Stimulated activated naive B cell treated with anti-CD40 and anti-IgM and Interleukin-4, amounts not matched to agents 10 μg/mL and 1 μg/mL and 100 μg/mL, for 72 hours (primary cell): Measurements from ENCODE around the gene FAM209A.
"Not testable (repeated sequence)": the region's sequence is repeated elsewhere in the genome, so short reads cannot be mapped to it uniquely, and the experiment has no call there.

Experiments used
- ATAC-seq, 2 donors: fragments of 150-1000 bp; cut with Tn5 transposase; replicated peaks; 2 replicates each; pipeline ENCODE4 v1.10.0; 2021; ENCODE audit warnings: moderate library complexity in 1 of 2
- DNase-seq: peaks from one replicate; pipeline ENCODE4 v3.0.0; 2021
- H3K27ac Mint-ChIP-seq: one replicate; pipeline ENCODE4 v1.8.0; 2022; ENCODE audit warnings: mild to moderate bottlenecking, mixed read lengths
- H3K27me3 Mint-ChIP-seq, 2 donors: one replicate each; pipeline ENCODE4 v1.8.0; 2022; ENCODE audit warnings: mixed read lengths in 2 of 2
- H3K36me3 Mint-ChIP-seq, 2 donors: one replicate each; pipeline ENCODE4 v1.8.0; 2022; ENCODE audit warnings: mixed read lengths in 2 of 2, mild to moderate bottlenecking in 1 of 2
- H3K4me1 Mint-ChIP-seq, 2 donors: one replicate each; pipeline ENCODE4 v1.8.0; 2022; ENCODE audit warnings: mixed read lengths in 2 of 2, mild to moderate bottlenecking in 1 of 2
- H3K4me3 Mint-ChIP-seq, 2 donors: one replicate each; pipeline ENCODE4 v1.8.0; 2022; ENCODE audit warnings: mild to moderate bottlenecking in 2 of 2, mixed read lengths in 2 of 2, moderate library complexity in 1 of 2
- H3K9me3 Mint-ChIP-seq, 2 donors: one replicate each; pipeline ENCODE4 v1.8.0; 2022; ENCODE audit warnings: mixed read lengths in 2 of 2, mild to moderate bottlenecking in 1 of 2

Gene FAM209A

GRCh38 chr20:56518721-56519398 is 5.7 kb upstream of the FAM209A start:
- peaks cover 16 to 22% of the 10 kb centered on the region in 2 donors for H3K9me3 Mint-ChIP-seq
- H3K36me3 Mint-ChIP-seq: peaks cover 61 to 79% of the 10 kb centered on the region in 2 donors
- no peaks in the 10 kb centered on the region for H3K27me3 Mint-ChIP-seq
- ATAC-seq (no peak), DNase-seq (no peak)
- no peak overlapping the region for H3K4me3 Mint-ChIP-seq
- no peaks in the 10 kb centered on the region for H3K4me1 Mint-ChIP-seq
- H3K27ac Mint-ChIP-seq: peak overlapping the region; percentile 42

DNA sequence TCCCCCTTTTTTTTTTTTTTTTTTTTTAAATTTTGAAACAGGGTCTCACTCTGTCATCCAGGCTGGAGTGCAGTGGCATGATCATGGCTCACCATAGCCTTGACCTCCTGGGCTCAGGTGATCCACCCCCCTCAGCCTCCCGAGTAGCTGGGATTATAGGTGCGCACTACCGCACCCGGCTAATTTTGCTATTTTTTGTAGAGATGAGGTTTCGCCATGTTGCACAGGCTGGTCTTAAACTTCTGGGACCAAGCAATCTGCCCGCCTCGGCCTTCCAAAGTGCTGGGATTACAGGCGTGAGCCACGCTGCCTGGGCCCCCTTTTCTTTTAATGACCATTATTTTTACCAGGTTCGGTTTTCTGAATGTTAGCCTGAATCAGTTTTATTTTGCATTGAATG is 5.0 kb upstream of the FAM209A start:
- H3K9me3 Mint-ChIP-seq: peaks cover 18 to 22% of the 10 kb centered on the region in 2 donors
- H3K4me3 Mint-ChIP-seq: no peak overlapping the region
- ATAC-seq (no peak), DNase-seq (no peak)
- no peak overlapping the region for H3K27ac Mint-ChIP-seq
- no peaks in the 10 kb centered on the region for H3K4me1 Mint-ChIP-seq
- no peaks in the 10 kb centered on the region for H3K27me3 Mint-ChIP-seq
- peaks cover 62 to 77% of the 10 kb centered on the region in 2 donors for H3K36me3 Mint-ChIP-seq

- H3K36me3 Mint-ChIP-seq: peaks cover 64 to 74% of the 10 kb centered on the region in 2 donors
These were observed 4.4 kb upstream of the FAM209A start for GRCh38 chr20:56520180-56520579.

DNA sequence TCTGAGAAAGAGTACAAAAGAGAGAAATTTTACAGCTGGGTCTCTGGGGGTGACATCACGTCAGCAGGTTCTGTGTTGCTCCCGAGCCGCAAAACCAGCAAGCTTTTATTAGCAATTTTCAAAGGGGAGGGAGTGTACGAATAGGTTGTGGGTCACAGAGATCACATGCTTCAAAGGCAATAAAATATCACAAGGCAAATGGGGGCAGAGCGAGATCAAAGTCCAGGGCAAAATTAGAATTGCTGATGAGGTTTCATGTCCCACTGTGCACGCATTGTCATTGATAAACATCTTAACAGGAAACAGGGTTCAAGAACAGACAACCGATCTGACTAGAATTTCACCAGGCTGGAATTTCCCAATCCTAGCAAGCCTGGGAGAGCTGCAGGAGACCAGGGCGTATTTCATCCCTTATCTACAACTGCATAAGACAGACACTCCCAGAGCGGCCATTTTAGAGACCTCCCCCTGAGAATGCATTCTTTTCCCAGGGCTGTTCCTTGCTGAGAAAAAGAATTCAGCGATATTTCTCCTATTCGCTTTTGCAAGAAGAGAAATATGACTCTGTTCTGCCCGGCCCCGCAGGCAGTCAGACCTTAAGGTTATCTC is 3.7 kb upstream of the FAM209A start:
- H3K27ac Mint-ChIP-seq, H3K4me1 Mint-ChIP-seq, DNase-seq, H3K27me3 Mint-ChIP-seq, H3K4me3 Mint-ChIP-seq, ATAC-seq: not testable (repeated sequence)
- Mint-ChIP-seq H3K9me3 (peaks cover 21 to 22% of the 10 kb centered on the region in 2 donors), H3K36me3 (peaks cover 60 to 70% of the 10 kb centered on the region in 2 donors)

More at GRCh38 chr20:56520180-56520579, 4.4 kb upstream of the FAM209A start:
- no peaks in the 10 kb centered on the region for H3K4me1 Mint-ChIP-seq
- no peak for DNase-seq
- H3K9me3 Mint-ChIP-seq: peaks cover 21 to 22% of the 10 kb centered on the region in 2 donors
- no peaks in the 10 kb centered on the region for H3K27me3 Mint-ChIP-seq
- no peak overlapping the region for H3K27ac Mint-ChIP-seq
- no peak overlapping the region for H3K4me3 Mint-ChIP-seq
- ATAC-seq: no peak

- Mint-ChIP-seq H3K4me3 (no peak overlapping the region), H3K27ac (no peak overlapping the region), H3K4me1 (no peaks in the 10 kb centered on the region), H3K36me3 (peaks cover 53 to 64% of the 10 kb centered on the region in 2 donors), H3K9me3 (peaks cover 21 to 22% of the 10 kb centered on the region in 2 donors), H3K27me3 (no peaks in the 10 kb centered on the region)
- ATAC-seq (peak in 1 of 2 donors; percentile 14), DNase-seq (no peak)
These were observed 2.2 kb upstream of the FAM209A start for GRCh38 chr20:56522311-56522710.

DNA sequence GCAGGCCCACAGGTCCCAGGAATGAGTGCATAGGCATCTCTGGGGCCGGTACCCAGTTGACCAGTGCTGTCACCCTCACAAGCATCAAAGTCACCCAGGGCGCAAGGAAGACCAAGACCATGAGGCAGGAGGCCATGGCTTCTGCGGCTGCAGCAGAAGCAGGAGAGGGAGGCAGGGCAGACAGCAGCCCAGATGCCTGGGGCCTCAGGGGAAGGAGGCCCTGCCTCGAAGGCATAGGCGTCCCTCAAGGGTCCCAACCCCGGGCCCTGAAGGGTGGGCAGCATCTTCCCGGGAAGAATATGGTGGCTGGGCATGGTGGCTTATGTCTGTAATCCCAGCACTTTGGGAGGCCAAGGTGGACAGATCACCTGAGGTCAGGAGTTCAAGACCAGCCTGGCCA is 3.0 kb downstream of the FAM209A start:
- ATAC-seq (no peak), DNase-seq (no peak)
- Mint-ChIP-seq H3K36me3 (peaks cover 8 to 16% of the 10 kb centered on the region in 2 donors), H3K4me3 (no peak overlapping the region), H3K4me1 (no peaks in the 10 kb centered on the region), H3K27ac (no peak overlapping the region), H3K9me3 (peaks cover 0 to 5% of the 10 kb centered on the region in 2 donors), H3K27me3 (no peaks in the 10 kb centered on the region)

DNA sequence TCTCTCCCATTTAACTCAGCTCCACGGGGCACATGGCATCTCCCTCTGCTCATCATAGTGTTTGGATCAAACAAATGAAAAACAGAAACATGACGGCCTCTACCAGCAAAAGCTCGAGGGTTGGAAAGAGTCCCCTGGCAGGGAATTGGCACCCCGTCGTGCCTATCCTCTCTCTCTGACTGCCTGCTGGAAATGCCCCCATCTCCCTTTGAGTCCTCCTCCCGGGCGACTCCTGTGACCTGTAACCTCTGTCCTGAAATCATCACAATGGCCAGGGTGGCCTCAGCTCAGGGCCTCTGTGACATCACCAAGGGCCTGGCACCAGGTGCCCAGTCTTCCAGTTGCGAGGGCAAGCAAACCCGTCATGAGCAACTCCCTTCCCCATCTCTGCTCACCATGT is 8.4 kb downstream of the FAM209A start, which contains the start of gene FAM209B:
FAM209B (plus strand) TSS at position 301 of the 400 bp plus-strand sequence; CDS start at position 397, 96 bp downstream.
- peaks cover 13 to 20% of the 10 kb centered on the region in 2 donors for H3K36me3 Mint-ChIP-seq
- H3K27me3 Mint-ChIP-seq, H3K4me1 Mint-ChIP-seq, DNase-seq, ATAC-seq, H3K4me3 Mint-ChIP-seq, H3K9me3 Mint-ChIP-seq, H3K27ac Mint-ChIP-seq: not testable (repeated sequence)

DNA sequence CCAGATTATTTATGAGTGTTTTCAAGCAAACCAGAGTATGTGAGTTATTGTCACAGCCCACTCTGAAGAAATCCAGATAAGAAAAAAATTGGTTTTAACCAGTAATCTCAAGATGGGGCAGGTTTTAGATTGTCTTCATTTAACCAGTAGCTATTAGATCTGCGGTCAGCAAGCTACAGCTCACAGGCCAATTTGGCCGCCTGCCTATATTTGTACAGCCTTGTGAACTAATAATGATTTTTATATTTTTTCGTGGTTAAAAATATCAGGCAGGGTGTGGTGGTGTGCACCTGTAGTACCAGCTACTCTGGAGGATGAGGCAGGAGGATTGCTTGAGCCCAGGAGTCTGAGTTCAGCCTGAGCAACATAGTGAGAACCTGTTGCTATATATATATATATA is 13.5 kb downstream of the FAM209A start:
- no peak for DNase-seq
- Mint-ChIP-seq H3K4me3 (no peak overlapping the region), H3K27me3 (no peaks in the 10 kb centered on the region), H3K36me3 (peaks cover 9 to 15% of the 10 kb centered on the region in 2 donors), H3K27ac (no peak overlapping the region), H3K9me3 (no peaks in the 10 kb centered on the region), H3K4me1 (no peaks in the 10 kb centered on the region)
- no peak for ATAC-seq

DNA sequence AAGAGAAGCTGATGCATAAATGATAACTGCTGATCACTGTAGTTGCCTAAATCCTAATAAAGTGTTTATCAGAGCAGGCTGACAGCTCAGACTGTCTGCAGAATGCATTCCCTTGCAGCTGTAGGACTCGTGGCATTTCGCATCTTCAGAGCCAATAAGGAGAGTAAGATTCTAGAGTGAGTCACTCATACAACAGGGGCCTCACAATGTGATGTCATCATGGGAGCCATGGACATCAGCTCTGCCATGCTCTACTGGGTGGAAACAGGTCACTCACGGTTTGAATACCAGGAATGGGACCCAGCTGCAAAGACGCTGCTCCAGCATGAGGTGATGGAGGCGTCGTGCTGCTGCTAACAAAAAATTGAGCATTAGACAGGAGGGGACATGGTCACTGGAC is 15.9 kb downstream of the FAM209A start:
- Mint-ChIP-seq H3K27me3 (no peaks in the 10 kb centered on the region), H3K4me1 (no peaks in the 10 kb centered on the region), H3K4me3 (no peak overlapping the region), H3K36me3 (peaks cover 0 to 7% of the 10 kb centered on the region in 2 donors), H3K9me3 (no peaks in the 10 kb centered on the region), H3K27ac (no peak overlapping the region)
- no peak for DNase-seq
- no peak for ATAC-seq

DNA sequence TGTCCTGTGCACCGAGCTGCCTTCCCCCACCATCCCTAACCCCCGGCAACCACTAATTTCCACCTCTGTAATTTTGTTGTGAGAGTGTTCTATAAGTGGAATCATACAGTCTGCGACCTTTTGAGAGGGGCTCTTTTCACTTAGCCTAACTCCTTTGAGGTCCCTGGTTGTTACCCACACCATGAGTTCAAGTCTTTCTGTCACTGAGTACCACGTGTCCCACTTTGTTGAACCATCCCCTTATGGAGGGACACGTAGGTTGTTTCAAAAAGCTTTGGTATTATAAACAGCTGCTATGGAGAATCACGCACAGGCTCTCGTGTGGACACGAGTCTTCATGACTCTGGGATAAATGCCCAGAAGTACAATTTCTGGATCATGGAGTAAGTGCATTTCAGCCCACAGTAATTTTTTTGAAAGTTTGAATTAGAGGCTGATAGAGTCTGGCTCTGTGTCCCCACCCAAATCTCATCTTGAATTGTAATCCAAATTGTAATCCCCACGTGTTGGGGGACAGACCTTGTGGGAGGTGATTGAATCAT is 18.0 kb downstream of the FAM209A start:
- no peak for ATAC-seq
- Mint-ChIP-seq H3K9me3 (no peaks in the 10 kb centered on the region), H3K27me3 (no peaks in the 10 kb centered on the region), H3K27ac (no peak overlapping the region), H3K4me3 (no peak overlapping the region), H3K36me3 (no peaks in the 10 kb centered on the region), H3K4me1 (no peaks in the 10 kb centered on the region)
- no peak for DNase-seq

DNA sequence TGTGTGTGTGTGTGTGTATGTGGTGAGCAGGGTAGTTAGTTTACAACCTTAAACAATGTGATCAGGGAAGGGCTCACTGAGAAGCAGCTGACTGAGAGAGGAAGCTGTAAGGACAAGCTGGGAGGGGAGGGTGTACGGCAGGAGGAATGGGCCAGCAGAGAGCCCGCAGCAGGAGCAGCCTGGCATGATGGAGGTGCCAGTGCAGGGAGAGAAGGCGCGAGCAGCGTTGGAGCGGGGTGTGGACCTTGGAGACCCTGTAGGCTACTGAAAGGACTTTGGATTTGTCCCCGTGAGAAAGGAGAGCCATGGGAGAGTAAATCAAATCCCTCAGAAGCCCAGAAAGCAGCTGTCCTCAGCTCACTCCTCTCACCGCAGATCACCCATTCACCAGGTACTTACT is 27.0 kb downstream of the FAM209A start:
- Mint-ChIP-seq H3K4me3 (no peak overlapping the region), H3K27ac (no peak overlapping the region), H3K36me3 (peaks cover 0 to 2% of the 10 kb centered on the region in 2 donors), H3K27me3 (peaks cover 6 to 8% of the 10 kb centered on the region in 2 donors), H3K4me1 (peaks cover 17 to 31% of the 10 kb centered on the region in 2 donors), H3K9me3 (peaks cover 3 to 4% of the 10 kb centered on the region in 2 donors)
- DNase-seq (no peak), ATAC-seq (no peak)

DNA sequence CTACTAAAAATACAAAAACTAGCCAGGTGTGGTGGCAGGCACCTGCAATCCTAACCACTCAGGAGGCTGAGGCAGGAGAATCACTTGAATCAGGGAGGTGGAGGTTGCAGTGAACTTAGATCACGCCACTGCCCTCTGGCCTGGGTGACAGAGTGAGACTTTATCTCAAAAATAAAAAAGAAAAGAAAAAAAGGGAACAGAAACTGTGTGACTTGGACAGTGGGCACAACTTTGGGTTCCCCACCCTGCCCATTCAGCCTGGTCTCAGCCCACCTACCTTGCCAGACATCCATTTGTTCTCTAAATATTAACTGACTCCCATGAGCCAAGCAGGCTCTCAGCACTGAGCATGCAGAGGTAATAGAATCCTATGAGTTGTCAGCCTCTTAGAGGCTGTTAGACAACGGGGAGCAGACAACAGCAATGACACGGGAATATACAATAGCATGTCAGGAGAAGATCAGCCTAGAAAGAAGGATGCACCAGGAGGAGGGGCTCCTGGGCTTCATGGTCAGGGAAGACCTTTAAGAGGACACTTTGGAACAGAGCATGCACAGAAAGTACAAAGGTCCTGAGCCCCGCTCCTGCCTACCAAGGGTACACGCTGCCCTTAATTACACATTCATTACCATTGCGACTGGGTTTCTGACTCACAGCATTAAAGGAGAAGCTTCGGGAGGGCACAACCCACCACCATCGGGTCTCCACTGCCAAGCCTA is 28.5 kb downstream of the FAM209A start:
- ATAC-seq: peak; percentile 53 to 70
- Mint-ChIP-seq H3K36me3 (peaks cover 0 to 2% of the 10 kb centered on the region in 2 donors), H3K27ac (peak overlapping the region; percentile 62)

GRCh38 chr20:56554869-56555268 is 30.3 kb downstream of the FAM209A start:
- Mint-ChIP-seq H3K4me3 (peak overlapping the region; percentile 14 to 39), H3K27me3 (peaks cover 0 to 4% of the 10 kb centered on the region in 2 donors), H3K36me3 (no peaks in the 10 kb centered on the region), H3K9me3 (no peaks in the 10 kb centered on the region), H3K27ac (no peak overlapping the region), H3K4me1 (peaks cover 17 to 31% of the 10 kb centered on the region in 2 donors)
- ATAC-seq (peak; percentile 86 to 89), DNase-seq (peak; percentile 17)

More for the DNA sequence above, 28.5 kb downstream of the FAM209A start:
- Mint-ChIP-seq H3K4me3 (peak overlapping the region in 1 of 2 donors; percentile 2), H3K9me3 (peaks cover 3 to 4% of the 10 kb centered on the region in 2 donors), H3K27me3 (peaks cover 6 to 8% of the 10 kb centered on the region in 2 donors), H3K4me1 (peaks cover 17 to 31% of the 10 kb centered on the region in 2 donors)
- DNase-seq: peak; percentile 10

DNA sequence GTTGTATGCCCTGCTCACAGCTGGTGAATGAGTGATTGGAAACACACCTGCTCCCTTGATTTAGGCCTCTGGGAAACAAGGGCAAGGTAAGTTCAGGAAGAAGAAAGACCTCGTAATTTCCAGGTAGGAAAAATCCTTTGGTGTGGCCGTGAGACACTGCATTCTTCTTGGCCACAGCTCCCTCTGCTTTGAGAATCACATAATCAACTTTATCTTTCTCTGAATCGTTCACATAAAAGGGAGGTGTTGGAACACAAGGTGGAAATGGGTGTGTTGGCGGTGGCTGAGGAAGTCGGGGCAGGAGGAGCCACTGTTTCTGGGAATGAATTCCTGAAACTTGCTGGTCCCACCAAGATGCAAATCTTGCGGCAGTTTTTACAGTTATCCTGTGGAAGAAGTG is 34.4 kb downstream of the FAM209A start:
- H3K4me3 Mint-ChIP-seq: no peak overlapping the region
- peaks cover 8 to 14% of the 10 kb centered on the region in 2 donors for H3K4me1 Mint-ChIP-seq
- ATAC-seq: no peak
- no peak for DNase-seq
- no peaks in the 10 kb centered on the region for H3K36me3 Mint-ChIP-seq
- H3K27ac Mint-ChIP-seq: no peak overlapping the region
- peaks cover 0 to 3% of the 10 kb centered on the region in 2 donors for H3K27me3 Mint-ChIP-seq
- H3K9me3 Mint-ChIP-seq: no peaks in the 10 kb centered on the region
